Left renal pelvis (tissue), 4 donors: Measurements from ENCODE around the gene NINJ2. TPM values are rescaled to one million over a fixed set of nuclear protein-coding genes. Genes with fewer than 3 reads are reported as not detected.

Experiments used
- DNase-seq, 4 donors: peaks; one replicate each; pipeline ENCODE4 v3.0.0-alpha.2; 2013; ENCODE audit warnings: low read depth in 4 of 4, low spot score in 3 of 4
- polyA plus RNA-seq, 4 donors: library from polyadenylated mRNA; unstranded; fragments of 120-200 nt; gene quantifications; one replicate each; pipeline ENCODE4 v1.2.1, GENCODE V29; 2013; ENCODE audit not compliant: insufficient read length in 4 of 4

NINJ2 gene
- polyA plus RNA-seq, 4 donors: 1.2 to 4.6 (median 1.9) TPM

DNA sequence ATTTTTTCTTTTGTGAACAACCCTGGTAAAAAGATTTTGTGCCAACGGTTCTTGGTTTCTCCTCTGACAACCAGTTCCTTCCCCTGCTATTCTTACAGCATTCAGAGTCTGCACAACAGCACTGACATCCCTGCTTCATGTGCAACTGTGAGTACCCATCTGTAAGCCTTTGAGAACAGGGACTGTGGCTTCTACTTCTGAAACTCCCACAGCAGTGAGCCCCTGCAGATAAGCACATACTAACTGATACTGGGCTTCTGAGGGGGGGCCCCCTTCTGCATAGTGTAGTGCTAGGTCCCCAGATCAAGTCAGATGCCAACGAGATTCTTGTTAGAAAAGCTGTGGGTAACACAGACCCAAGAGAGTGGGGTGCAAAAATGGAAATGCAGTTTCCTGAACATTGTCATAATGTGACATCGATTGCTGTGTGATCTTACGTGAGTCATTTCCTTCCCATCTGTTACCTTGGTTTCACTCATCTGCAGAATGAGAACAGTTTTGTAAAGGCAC lies 11.1 kb upstream of the NINJ2 start:
- no peak for DNase-seq

DNA sequence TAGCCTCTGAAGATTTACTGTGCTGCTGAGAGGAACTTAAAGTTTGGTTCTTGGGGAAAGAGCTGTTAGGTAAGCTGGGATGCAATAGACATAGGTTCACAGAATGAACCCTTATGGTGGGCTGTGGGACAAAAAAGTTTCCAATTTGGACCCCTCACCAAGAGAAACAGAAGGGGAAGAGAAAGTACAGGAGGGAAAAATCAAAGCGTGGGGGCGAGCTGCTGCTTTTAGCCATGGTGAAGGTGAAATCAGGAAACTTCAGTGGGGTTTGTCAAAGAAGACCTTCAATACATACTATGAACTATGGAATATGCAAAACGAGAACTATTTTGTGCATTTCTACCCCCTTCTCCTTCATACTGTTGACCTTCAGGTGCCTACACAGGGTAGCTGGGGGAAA lies 10.6 kb upstream of the NINJ2 start:
- no peak for DNase-seq

DNA sequence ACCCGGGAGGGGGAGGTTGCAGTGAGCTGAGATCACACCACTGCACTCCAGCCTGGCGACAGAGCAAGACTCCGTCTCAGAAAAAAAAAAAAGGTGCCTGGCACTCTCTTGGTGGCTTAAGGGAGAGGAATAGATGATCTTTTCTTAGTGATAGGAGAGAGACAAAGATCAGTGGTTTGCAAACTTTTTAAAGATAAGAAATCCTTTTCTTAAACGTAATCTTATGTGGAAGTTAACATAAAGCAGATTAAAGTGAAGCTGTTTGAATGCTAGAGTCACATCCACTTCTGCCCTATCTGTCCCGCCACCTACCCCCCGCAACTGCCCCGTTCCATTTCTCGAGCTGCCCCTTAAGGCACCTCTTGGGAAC lies 6.3 kb upstream of the NINJ2 start:
- DNase-seq: no peak

DNA sequence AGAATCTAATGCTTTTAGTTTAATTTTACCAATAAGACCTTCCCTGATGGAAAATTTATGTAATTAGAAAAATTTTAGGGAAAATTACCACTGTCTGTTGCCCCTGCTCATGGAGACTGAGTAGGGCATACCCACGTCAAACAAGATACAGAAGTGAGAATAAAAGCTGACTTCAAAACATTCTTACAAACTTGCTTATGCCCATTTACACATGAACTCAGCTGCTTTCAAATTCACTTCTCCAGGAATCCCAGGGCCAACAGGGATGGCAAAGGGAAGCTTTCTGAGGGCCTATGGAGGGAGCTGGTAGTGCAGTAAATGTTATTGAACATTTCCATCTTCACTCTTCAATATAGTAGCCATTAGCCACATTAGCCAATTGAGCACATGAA lies 4.8 kb upstream of the NINJ2 start:
- DNase-seq: no peak

DNA sequence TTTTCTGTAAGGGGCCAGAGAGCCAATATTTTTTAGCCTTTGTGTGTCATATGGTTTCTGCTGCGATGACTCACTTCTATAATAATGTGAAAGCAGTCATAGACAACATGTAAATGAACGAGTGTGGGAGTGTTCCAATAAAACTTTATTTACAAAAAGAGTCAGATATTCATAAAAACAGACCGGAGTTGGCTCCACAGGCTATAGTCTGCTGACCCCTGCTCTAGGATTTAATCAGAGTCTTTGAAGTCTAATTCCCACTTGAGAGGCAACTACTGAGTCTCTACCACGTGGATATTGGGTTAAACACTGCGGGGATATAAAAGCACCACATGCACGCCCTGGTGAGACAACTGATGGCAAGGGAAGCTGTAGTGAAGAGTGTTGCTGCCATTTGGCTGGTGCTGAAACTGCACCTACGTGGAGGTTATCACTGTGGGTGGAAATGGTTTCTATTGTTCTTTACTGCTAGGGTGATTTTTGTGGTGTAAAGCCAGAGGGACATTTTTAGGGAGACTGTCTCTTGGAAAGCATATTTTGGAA lies 3.6 kb upstream of the NINJ2 start:
- DNase-seq: no peak

DNA sequence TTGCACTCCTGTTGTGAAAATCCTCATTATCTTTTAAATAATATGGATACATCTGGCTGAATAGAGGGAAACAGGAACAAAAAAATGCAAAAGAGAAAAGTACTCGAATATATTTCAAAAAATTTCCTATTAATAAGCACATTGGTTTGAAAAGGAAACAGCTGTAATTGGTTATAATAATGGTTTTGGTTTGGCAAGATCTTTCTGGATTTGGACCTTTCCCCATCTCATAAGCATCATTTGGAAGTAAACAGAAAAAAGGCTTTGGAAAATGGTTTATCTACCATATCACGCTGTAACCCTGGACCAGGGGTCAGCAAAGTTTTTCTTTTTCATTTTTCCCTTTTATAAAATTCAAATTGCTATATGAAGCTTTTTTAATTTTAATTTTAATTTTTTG lies 2.8 kb upstream of the NINJ2 start:
- DNase-seq: no peak

DNA sequence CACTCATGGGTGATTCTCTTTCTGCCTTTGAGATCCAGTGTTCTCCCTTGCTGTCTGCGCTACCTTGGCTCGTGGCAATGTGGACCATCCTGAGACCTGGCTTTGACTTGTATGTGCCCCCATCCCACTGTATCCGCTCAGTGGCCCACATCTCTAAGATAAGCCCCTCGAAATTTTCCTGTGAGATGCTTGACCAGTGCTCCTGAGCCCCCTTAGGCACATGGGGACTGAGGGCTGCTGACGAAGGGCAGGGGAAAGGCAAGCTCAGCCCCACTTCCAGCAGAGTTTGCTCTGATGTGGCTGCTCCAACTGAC lies 1.5 kb upstream of the NINJ2 start:
- DNase-seq: no peak

DNA sequence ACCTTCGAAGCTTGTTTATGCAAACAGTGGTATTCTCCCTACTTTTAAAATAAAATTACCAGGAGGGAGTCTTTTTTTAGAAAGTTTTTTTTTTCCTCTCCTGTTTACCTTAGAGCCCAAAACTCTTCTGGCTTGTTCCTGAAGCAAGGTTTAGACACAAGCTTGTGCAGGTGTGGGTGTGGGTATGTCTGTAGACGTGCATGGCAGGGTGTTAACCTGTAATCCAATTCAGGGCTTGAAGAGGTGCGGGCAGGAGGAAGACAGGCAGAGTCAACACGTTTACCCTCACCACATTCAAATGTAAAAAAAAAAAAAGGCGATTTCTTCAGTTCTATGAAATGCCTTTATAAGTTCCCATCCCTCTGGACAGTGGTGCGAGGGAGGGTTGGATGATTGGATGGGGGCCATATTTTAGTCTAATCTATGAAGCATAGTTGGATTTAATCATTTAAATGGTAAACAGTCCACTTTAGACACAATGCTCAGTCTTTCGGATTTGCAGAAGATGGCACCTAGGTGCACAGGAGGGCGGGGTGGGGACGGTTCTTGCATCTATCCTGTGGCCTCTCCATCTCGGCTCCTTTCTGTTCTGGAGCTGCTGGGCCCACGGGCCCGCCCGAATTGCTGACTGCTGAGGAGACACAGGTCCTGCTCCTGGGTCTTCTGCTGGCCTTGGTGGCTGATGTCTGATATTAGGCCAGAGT lies 982 bp upstream of the NINJ2 start:
- no peak for DNase-seq

DNA sequence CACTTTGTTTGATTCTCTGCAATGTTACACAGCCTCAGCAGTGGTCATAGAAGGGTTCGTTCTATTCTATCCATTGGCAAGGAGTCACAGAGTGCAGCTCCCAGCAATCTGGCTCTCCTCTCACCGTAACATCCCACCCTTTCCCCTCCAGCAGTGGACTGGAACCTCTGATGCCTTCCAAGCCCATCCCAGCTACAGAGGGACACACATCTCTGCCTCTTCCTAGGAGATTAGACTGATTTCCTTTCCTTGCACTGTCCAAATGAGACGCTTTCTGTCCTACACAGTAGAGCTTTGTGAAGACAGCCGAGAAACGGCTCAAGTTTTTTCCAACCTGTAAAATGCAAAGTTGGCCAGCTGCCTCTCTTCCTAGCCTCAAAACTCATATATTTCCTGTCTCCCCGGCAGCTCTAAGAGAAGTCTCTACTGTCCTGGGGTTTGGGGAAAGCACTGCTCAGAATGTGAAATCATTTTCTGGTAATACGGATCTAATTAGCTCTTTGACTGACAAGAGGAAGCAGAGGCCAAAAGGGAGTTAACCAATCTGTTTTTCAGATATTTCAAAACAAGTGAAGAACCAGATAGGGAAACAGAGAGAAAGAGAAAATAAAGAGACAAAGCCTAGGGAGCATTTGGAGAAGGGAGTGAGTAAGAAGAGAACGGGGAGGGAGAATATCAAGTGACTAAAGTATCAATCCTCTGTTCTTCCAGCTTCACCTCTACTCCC lies 516 bp downstream of the NINJ2 start:
- no peak for DNase-seq

DNA sequence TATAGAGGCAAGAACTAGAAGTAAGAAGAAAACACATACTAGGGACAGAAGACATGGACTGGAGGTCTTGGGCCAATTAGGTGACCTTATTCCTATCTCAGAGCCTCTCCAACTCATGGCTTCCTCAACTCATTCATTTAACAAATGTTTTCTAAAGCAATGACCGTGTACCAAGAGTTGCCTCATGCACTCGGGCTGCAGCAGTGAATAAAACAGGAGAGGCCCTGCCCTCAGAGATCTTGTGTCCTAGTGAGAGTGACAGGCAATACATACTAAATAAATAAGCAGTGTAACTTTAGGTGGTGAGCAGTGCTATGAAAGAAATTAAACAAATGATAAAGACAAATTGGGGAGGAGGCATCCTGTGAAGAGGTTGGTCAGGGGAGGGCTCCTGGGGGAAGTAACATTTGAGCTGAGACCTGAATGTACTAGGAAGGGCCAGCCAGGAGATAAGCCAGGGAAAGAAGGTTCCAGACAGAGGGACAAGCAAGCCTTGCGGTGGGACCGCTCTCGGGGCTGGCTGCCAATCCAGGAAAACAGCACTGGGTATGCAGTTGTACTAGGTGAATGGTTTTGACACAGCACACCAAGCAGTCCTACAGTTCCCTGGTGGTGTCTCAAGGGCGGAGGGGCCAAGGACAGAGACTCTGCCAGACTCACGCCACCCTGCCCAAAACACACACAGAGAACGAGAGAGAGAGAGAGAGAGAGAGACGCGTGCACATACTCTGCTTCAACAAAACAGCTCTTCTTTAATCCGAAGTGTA lies 1.3 kb downstream of the NINJ2 start:
- no peak for DNase-seq

DNA sequence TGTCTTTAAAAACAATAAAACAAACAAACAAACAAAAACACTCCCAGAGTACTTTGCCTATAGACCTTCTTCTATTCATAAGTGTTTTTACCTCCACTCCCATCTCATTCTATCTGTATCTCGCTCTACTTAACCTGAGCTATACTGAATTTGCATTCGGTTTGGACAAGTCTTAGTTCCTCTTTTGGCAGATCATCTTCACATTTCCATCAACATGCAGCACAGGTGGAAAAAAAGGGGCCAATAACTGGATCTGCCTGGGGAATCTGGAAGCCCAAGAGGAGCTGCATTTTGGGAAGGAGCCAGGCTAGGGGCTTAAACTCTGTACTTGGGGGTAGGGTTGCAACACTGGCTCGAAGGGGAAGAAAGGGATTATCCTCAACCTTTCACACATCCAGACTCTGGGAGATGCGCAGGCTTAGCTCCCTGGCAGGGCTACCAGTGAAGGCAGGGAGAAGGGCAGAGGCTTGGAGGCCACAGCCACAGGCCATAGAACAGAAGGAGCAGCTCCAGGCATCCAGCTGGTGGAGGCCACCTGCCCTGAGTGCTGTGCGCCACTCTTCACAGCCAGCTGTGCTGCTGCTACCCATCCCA lies 4.1 kb downstream of the NINJ2 start:
- no peak for DNase-seq

DNA sequence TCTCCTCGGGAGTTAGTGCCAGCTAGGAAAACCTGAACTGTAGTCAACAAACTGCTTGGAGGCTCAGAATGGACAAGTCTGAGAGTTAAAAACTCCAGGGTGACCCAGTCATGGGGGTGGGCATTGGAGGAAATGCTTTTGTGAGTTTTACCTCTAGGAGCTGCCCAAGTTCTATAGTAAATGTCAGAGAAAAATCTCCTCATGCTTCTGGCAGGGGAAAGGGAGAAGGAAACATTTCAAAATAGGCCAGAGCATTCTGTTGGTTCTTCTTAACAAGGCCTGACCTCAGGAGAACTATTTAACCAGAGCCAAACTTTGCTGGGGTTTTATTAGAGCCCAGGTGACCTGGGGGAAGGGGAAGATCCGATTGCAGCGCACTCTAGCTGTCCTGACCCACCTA lies 12.3 kb downstream of the NINJ2 start:
- no peak for DNase-seq

DNA sequence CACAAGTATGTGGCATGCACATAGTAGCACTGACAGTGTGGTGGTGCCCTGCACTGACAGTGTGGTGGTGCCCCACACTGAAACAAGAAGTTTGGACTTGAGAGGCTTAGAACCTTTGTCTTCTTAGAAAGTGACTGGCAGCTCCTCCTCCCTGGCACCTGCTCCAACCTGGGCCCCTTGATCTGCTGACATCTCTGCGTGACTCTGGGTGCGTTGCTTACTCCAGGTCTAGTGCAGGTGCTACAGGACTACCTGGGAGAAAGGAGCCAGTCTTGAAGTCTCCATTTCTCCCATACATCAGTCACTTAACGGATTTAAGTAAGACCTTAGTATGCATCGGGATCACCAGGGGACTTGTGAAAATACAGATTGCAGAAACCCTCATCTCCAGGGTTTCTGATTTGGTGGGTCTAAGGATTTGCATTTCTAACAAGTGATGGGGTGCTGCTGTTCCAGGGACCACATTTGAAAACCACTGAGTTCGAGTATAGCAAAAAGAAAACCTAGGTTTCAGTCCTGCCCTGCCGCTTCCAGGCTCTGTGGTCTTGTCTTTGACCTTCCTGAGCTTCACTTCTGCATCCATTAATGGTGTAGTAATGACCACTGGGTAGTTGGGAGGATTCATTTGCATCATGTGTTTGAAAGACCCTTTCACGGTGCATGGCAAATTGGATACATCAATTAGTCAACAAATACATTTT lies 15.7 kb downstream of the NINJ2 start:
- DNase-seq: no peak

DNA sequence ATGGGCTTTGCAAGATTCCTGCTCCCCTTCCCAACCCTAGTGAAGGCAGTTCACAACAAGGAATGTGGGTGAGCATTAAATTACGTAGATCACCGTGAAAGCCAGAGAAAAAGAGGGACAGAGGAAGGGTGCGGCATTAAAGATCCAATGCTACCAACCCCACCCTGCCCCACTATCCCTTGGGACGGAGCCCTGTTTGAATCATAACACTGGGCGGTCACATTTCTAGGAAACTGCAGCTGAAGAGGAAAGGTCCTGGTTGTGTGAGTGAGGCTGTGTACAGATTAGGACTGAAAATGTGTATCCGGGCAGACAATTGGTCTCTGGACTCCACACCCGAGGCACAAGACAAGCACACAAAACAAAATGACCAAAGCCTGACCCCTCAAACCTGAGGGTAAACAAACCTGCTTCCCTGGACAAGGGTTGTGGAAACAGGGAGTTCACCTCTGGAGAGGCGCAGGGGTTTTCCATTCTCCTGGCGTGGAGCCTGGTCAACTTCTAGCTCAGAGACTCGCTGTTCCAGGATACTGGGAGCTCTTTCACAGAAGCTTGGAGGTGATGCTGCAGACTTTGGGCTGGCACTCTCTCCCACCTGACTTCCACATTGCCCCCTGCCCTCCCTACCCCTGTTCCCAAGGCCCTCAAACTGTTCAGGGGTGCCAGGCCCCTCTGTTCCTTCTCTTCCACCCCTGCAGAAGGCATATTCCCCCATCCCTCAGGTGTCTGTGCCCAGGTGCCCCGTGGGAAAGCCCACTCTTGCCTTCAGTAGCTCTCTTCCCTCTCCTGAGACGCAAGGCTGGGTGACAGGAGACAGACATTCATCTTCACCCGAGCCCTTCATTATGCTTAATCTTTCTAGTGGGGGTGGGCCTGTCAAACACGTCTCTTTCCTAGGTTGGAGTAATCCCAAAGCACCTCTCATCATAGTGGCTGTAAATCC lies 16.5 kb downstream of the NINJ2 start:
- no peak for DNase-seq

DNA sequence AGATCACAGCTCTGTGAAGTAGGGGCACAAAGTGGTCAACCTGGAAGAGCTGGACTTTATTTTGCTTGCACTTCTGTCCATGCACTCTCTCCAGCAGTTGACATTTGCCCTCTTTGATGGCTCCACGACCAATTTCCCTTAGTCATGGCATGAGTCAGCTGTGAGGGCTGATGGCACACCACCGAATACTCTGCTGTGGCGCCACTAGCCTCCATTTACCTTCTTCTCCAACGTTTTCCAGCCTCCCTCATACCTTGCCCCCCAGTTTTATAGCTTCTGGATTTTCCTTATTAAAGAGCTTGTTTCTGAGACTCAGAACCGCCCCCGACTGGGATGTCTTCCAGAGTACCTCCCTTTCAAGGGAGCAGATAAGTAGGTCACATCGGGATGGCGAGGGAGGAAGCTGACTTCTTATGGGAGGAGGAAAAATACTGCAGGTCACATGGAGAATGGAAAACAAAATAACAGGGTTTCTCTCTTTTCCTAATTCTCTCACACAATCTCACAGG lies 17.6 kb downstream of the NINJ2 start:
- no peak for DNase-seq

DNA sequence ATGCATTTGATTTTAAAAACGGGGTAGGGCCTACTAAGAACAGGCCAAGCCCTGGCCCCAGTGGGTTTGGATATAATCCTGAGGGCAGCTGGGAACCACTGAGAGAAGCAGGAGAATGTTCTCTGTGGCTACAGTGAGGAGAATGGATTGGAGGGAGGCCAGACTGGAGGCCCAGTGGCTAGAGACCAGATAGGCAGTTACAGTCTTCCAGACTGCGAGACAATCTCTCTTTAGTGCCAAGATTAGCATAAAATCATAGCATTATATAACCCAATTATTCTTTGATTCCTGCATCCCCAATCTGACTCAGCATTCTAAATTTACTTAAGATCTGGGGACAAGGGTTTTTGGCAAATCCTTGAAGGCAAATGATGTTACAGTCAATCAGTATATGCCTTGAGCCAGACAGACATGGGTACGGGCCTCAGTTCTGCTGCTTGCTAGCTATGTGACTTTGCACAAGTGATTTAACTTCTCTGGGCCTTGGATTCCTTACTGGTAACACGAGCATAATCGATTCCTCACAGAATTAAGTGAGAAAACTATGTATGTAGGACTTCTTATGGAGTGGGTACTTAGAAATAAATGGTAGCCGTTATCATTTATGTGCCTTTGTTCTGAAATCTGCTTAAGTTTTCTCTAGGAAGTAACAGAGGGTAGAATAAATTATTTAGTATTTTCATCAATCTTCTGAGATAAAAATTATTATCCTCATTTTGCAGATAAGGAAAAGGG lies 18.3 kb downstream of the NINJ2 start:
- DNase-seq: no peak

DNA sequence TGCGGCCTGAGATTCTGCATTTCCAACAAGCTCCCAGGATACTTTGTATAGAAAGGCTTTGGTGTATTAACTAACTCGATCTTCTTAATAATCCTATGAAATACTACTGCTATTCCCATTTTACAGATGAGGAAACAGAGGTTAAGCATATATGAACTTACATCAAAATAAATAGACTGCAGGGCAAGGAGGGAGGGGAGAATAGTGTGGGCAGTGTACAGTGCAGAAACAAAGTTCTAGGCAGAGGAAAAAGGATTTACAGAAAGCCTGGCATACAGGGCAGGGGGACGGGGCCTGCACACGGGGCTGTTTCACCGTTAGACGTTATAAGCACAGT lies 19.0 kb downstream of the NINJ2 start:
- no peak for DNase-seq

DNA sequence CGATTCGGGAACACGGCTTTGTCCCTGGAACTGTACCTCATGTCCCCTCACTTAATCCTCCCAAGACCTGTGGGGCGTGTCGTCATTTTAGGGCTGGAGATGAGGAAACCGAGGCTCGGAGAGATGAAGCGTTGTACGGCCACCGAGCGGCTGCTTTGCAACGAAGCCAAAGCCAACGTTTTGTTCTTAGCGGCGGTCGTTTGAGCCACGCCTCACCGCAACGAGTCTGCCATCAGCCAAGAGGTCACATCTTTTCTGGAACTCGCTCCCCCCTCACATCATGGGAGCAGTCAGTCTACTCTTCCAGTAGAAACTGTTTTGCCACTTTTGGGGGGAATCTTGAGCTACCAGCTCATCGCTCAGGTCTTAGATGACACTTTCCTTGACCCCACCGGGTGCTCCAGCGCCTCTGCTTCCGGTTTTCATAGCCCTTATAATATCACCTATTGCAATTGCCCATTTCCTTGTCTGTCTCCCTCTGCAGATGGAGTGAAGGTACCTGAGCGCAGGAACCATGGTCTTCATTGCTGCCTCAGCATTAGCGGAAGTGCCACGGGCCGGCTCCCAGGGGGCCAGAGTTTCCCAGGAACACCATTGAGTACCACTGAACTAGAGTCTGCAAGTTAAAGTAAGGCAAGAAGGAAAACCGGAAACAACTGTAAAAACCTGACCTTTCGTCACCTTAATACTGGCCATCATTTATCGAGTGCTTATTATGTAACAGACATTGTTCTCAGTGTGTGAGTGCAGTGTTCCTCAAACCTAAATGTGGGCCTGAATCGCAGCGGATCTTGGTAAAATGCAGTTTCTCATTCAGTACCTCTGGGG lies 19.6 kb downstream of the NINJ2 start:
- no peak for DNase-seq
